HEK293 (cell line): Measurements from ENCODE around the gene MAGEB16.

Experiments used
- CTCF ChIA-PET: fragments of 350-600 bp; formaldehyde crosslinking; extraction: SDS; loops from one replicate; lab custom pipeline; 2021; ENCODE audit warnings: antibody characterized with exemption; lab: Yijun Ruan, JAX
- POLR2A ChIA-PET: fragments of 300-600 bp; formaldehyde crosslinking; extraction: SDS; loops from one replicate; lab custom pipeline; 2020; ENCODE audit warnings: antibody characterized with exemption, inconsistent platforms; lab: Yijun Ruan, JAX
- H3K27ac ChIP-seq: fragments of 200-500 bp; sonication (Bioruptor generic); 2 replicates; pipeline ENCODE4 v1.5.1; 2014; ENCODE audit warnings: low read depth, low read length, control low read depth, inconsistent platforms; ENCODE audit errors: extremely low read depth
- H3K36me3 ChIP-seq, 2 experiments: fragments of 200-500 bp in 1 of 2; sonication (Bioruptor generic) in 1 of 2; 1 replicate in 1 of 2; 2 replicates in 1 of 2; pipeline ENCODE4 v1.5.1; 2014 to 2017; ENCODE audit warnings: inconsistent platforms in 2 of 2, low read length in 2 of 2; ENCODE audit not compliant: control insufficient read depth in 2 of 2, insufficient read depth in 1 of 2
- H3K4me1 ChIP-seq: fragments of 200-500 bp; sonication (Bioruptor generic); 2 replicates; pipeline ENCODE4 v1.5.1; 2014; ENCODE audit warnings: mild to moderate bottlenecking, low read length, inconsistent platforms; ENCODE audit not compliant: control insufficient read depth, insufficient read depth
- H3K4me3 ChIP-seq: 2 replicates; pipeline ENCODE4 v1.5.1; 2011; ENCODE audit warnings: low read depth, mild to moderate bottlenecking, control low read depth, low read length, moderate library complexity
- H3K9me3 ChIP-seq: fragments of 200-500 bp; sonication (Bioruptor generic); 2 replicates; pipeline ENCODE4 v1.5.1; 2014; ENCODE audit warnings: low read depth, low read length, inconsistent platforms; ENCODE audit not compliant: control insufficient read depth, insufficient read depth
- CTCF ChIP-seq: fragments of 450-650 bp; formaldehyde crosslinking; IDR thresholded peaks from 2 replicates; pipeline ENCODE4 v1.5.1; 2016; ENCODE audit warnings: missing biosample characterization, missing genetic modification characterization
- ELK4 ChIP-seq: IDR thresholded peaks from 2 replicates; pipeline ENCODE4 v1.6.1; 2011; ENCODE audit warnings: mild to moderate bottlenecking, low read depth, low read length, borderline replicate concordance
- GLI2 ChIP-seq: fragments of 450-650 bp; formaldehyde crosslinking; IDR thresholded peaks from 2 replicates; pipeline ENCODE4; 2017; ENCODE audit warnings: missing biosample characterization, missing genetic modification characterization, low read depth, borderline replicate concordance
- GLI4 ChIP-seq: fragments of 450-650 bp; formaldehyde crosslinking; IDR thresholded peaks from 2 replicates; pipeline ENCODE4 v1.5.1; 2016; ENCODE audit warnings: missing biosample characterization, missing genetic modification characterization
- HOXC10 ChIP-seq: sonication (generic); formaldehyde crosslinking; IDR thresholded peaks from 2 replicates; pipeline ENCODE4 v1.8.1; 2023; ENCODE audit warnings: mild to moderate bottlenecking, missing genetic modification reagents
- KLF9 ChIP-seq: fragments of 450-650 bp; formaldehyde crosslinking; IDR thresholded peaks from 2 replicates; pipeline ENCODE4 v1.5.1; 2016; ENCODE audit warnings: missing biosample characterization, missing genetic modification characterization, low read depth
- MYNN ChIP-seq: fragments of 450-650 bp; formaldehyde crosslinking; IDR thresholded peaks from 2 replicates; pipeline ENCODE4 v1.5.1; 2016; ENCODE audit warnings: missing biosample characterization, missing genetic modification characterization, borderline replicate concordance
- MZF1 ChIP-seq: fragments of 450-650 bp; formaldehyde crosslinking; IDR thresholded peaks from 2 replicates; pipeline ENCODE4 v1.5.1; 2017; ENCODE audit warnings: missing biosample characterization, missing genetic modification characterization, borderline replicate concordance
- SP7 ChIP-seq: fragments of 450-650 bp; formaldehyde crosslinking; IDR thresholded peaks from 2 replicates; pipeline ENCODE4 v1.5.1; 2016; ENCODE audit warnings: missing biosample characterization, missing genetic modification characterization
- ZNF174 ChIP-seq: fragments of 450-650 bp; formaldehyde crosslinking; IDR thresholded peaks from 2 replicates; pipeline ENCODE4 v1.5.0; 2017; ENCODE audit warnings: missing biosample characterization, mild to moderate bottlenecking, missing genetic modification characterization
- ZNF214 ChIP-seq: fragments of 450-650 bp; formaldehyde crosslinking; IDR thresholded peaks from 2 replicates; pipeline ENCODE4 v1.5.1; 2017; ENCODE audit warnings: missing biosample characterization, mild to moderate bottlenecking, missing genetic modification characterization, borderline replicate concordance
- ZNF221 ChIP-seq: fragments of 450-650 bp; formaldehyde crosslinking; IDR thresholded peaks from 2 replicates; pipeline ENCODE4 v1.5.1; 2017; ENCODE audit warnings: missing biosample characterization, missing genetic modification characterization, borderline replicate concordance
- ZNF280C ChIP-seq: fragments of 450-650 bp; formaldehyde crosslinking; IDR thresholded peaks from 2 replicates; pipeline ENCODE4 v1.5.1; 2016; ENCODE audit warnings: missing biosample characterization, missing genetic modification characterization
- ZNF335 ChIP-seq: fragments of 450-650 bp; formaldehyde crosslinking; conservative IDR thresholded peaks from 2 replicates; pipeline ENCODE4 v1.5.1; 2016; ENCODE audit warnings: missing biosample characterization, missing genetic modification characterization
- ZNF426 ChIP-seq: fragments of 450-650 bp; formaldehyde crosslinking; IDR thresholded peaks from 2 replicates; pipeline ENCODE4 v1.5.1; 2017; ENCODE audit warnings: missing biosample characterization, missing genetic modification characterization, mild to moderate bottlenecking, inconsistent platforms, moderate library complexity
- ZNF580 ChIP-seq: fragments of 450-650 bp; formaldehyde crosslinking; IDR thresholded peaks from 2 replicates; pipeline ENCODE4 v1.5.1; 2016; ENCODE audit warnings: missing biosample characterization, missing genetic modification characterization
- ZNF596 ChIP-seq: fragments of 450-650 bp; IDR thresholded peaks from 2 replicates; pipeline ENCODE4 v1.5.0; 2018; ENCODE audit warnings: missing biosample characterization, mild to moderate bottlenecking, missing genetic modification characterization, moderate library complexity
- ZNF670 ChIP-seq: fragments of 450-650 bp; formaldehyde crosslinking; IDR thresholded peaks from 2 replicates; pipeline ENCODE4 v1.5.1; 2016; ENCODE audit warnings: missing biosample characterization, missing genetic modification characterization, low read depth
- ZNF701 ChIP-seq: fragments of 450-650 bp; formaldehyde crosslinking; IDR thresholded peaks from 2 replicates; pipeline ENCODE4 v1.5.1; 2016; ENCODE audit warnings: missing biosample characterization, missing genetic modification characterization
- ZNF704 ChIP-seq: fragments of 450-650 bp; formaldehyde crosslinking; IDR thresholded peaks from 2 replicates; pipeline ENCODE4 v1.5.1; 2016; ENCODE audit warnings: missing biosample characterization, missing genetic modification characterization
- ZNF777 ChIP-seq: fragments of 450-650 bp; formaldehyde crosslinking; IDR thresholded peaks from 2 replicates; pipeline ENCODE4 v1.5.1; 2017; ENCODE audit warnings: missing biosample characterization, missing genetic modification characterization, borderline replicate concordance
- ZNF843 ChIP-seq: fragments of 450-650 bp; formaldehyde crosslinking; IDR thresholded peaks from 2 replicates; pipeline ENCODE4 v1.5.1; 2016; ENCODE audit warnings: missing biosample characterization, missing genetic modification characterization
- ZXDB ChIP-seq: fragments of 450-650 bp; formaldehyde crosslinking; IDR thresholded peaks from 2 replicates; pipeline ENCODE4 v1.5.1; 2016; ENCODE audit warnings: missing biosample characterization, missing genetic modification characterization

MAGEB16 gene

GRCh38 chrX:35798042-35798441 is at the start of gene MAGEB16:
TSS of gene MAGEB16 (plus strand) at chrX:35798342. CDS start at chrX:35802197, 3,855 bp downstream.
- Histone ChIP-seq H3K4me1 (no peaks in the 10 kb centered on the region), H3K27ac (no peak within 1 kb of the TSS), H3K9me3 (no peaks in the 10 kb centered on the region)
- POLR2A ChIA-PET, result no interaction called here
- CTCF ChIA-PET, result no interaction called here
- TF ChIP-seq ZNF777 (tag by site-specific recombination) (no peak), ZNF214 (no peak), ZNF843 (tag by site-specific recombination) (no peak), ZNF580 (no peak), ZNF596 (tag by site-specific recombination) (no peak), GLI4 (tag by site-specific recombination) (no peak), ZNF670 (tag by site-specific recombination) (no peak), MYNN (no peak), SP7 (no peak), ZNF335 (tag by site-specific recombination) (no peak), ZNF174 (tag by site-specific recombination) (no peak), HOXC10 (CRISPR knock-in tag) (no peak), ZNF221 (tag by site-specific recombination) (no peak), ZNF426 (tag by site-specific recombination) (no peak), ZNF701 (tag by site-specific recombination) (no peak), ZXDB (tag by site-specific recombination) (no peak)
- TF ChIP-seq, all 188 proteins: peak for 0
- Histone ChIP-seq H3K4me3 (no peak within 1 kb of the TSS), H3K36me3 (no peaks in the 10 kb centered on the region)

GRCh38 chrX:35773958-35774564 is 24.1 kb upstream of the MAGEB16 start:
- H3K4me3 ChIP-seq, result no peak overlapping the region
- no peaks in the 10 kb centered on the region for H3K36me3 ChIP-seq
- CTCF ChIA-PET, result no interaction called here
- POLR2A ChIA-PET, result no interaction called here
- H3K9me3 ChIP-seq, result no peaks in the 10 kb centered on the region
- TF ChIP-seq GLI2 (tag by site-specific recombination), result no peak
- no peak for TF ChIP-seq ZNF280C (tag by site-specific recombination)
- TF ChIP-seq ELK4, result no peak
- TF ChIP-seq ZNF704 (tag by site-specific recombination), result no peak
- no peak for TF ChIP-seq MZF1 (tag by site-specific recombination)
- no peak for TF ChIP-seq CTCF
- TF ChIP-seq KLF9 (tag by site-specific recombination), result no peak
- H3K27ac ChIP-seq, result no peak overlapping the region
- H3K4me1 ChIP-seq, result no peaks in the 10 kb centered on the region
